HepG2 (cell line): ENCODE data around the gene CDO1. TPM values are rescaled to one million over a fixed set of nuclear protein-coding genes. Genes with fewer than 3 reads are reported as not detected.

ENCODE experiments used
- ATAC-seq: fragments of 200-7000 bp; cut with Tn5 transposase; 3 replicates; pipeline ENCODE4 v1.9.1; 2020; ENCODE audit warnings: mild to moderate bottlenecking, moderate library complexity
- BruUV-seq: library from RNA; stranded (reverse); fragments of 400-500 nt; replicated peaks from 2 replicates; lab custom pipeline; 2021; lab: Mats Ljungman, UMichigan
- CTCF ChIA-PET: fragments of 300-600 bp; formaldehyde crosslinking; extraction: SDS; loops from one replicate; lab custom pipeline; 2021; ENCODE audit warnings: low total read pairs, inconsistent platforms, low intra/inter-chr PET ratio; lab: Yijun Ruan, JAX
- POLR2A ChIA-PET: fragments of 350-600 bp; sonication (Branson Sonifier 250); formaldehyde crosslinking; loops from one replicate; lab custom pipeline; 2020; ENCODE audit warnings: antibody characterized with exemption, inconsistent platforms; lab: Yijun Ruan, JAX
- DNase-seq: peaks from one replicate; pipeline ENCODE4 v3.0.0-alpha.2; 2015; ENCODE audit warnings: low spot score
- FAIRE-seq: peaks from 3 replicates; lab custom pipeline; 2011; peaks lifted over from hg19 to GRCh38; lab: Jason Lieb, UNC
- H2AFZ ChIP-seq: one replicate; pipeline ENCODE4 v1.6.1; 2011; ENCODE audit warnings: low read length, inconsistent platforms
- H3K27ac ChIP-seq: fragments of 300-600 bp; 3 replicates; pipeline ENCODE4 v1.8.0; 2011; ENCODE audit warnings: mixed run types, mild to moderate bottlenecking, mixed read lengths, low read length, inconsistent platforms; ENCODE audit not compliant: insufficient read depth; ENCODE audit errors: extremely low read length
- H3K27me3 ChIP-seq, 2 experiments: fragments of 200-600 bp in 1 of 2; 2 replicates in 1 of 2; 3 replicates in 1 of 2; pipeline versions ENCODE4 v1.6.0 to v1.8.0; 2011; ENCODE audit warnings: low read length in 2 of 2, mild to moderate bottlenecking in 2 of 2, moderate library complexity in 2 of 2, inconsistent platforms in 1 of 2; ENCODE audit not compliant: insufficient read depth in 2 of 2, control insufficient read depth in 1 of 2
- H3K36me3 ChIP-seq, 2 experiments: fragments of 200-600 bp in 1 of 2; replicated peaks in 1 of 2; 2 replicates in 1 of 2; 3 replicates in 1 of 2; pipeline versions ENCODE4 v1.5.1 to v1.8.0; 2011; ENCODE audit warnings: low read length in 2 of 2, inconsistent platforms in 1 of 2; ENCODE audit not compliant: insufficient read depth in 2 of 2, control insufficient read depth in 1 of 2
- H3K4me1 ChIP-seq: 2 replicates; pipeline ENCODE4 v1.5.1; 2012; ENCODE audit warnings: low read length, inconsistent platforms; ENCODE audit not compliant: insufficient read depth
- H3K4me2 ChIP-seq: 2 replicates; pipeline ENCODE4 v1.6.0; 2011; ENCODE audit warnings: low read depth, low read length, inconsistent platforms
- H3K4me3 ChIP-seq, 3 experiments: fragments of 200-600 bp in 1 of 3; sonication (generic), shearing (Covaris generic) in 1 of 3; replicated peaks in 1 of 3; 2 replicates each; pipeline ENCODE4 v1.5.1; 2011 to 2016; ENCODE audit warnings: low read length in 3 of 3, inconsistent platforms in 2 of 3, low read depth in 2 of 3, mild to moderate bottlenecking in 2 of 3, control low read depth in 1 of 3, mixed read lengths in 1 of 3; ENCODE audit not compliant: insufficient read depth in 1 of 3
- H3K79me2 ChIP-seq: one replicate; pipeline ENCODE4 v1.6.1; 2011; ENCODE audit warnings: low read length, inconsistent platforms; ENCODE audit not compliant: insufficient read depth
- H3K9ac ChIP-seq: 2 replicates; pipeline ENCODE4 v1.6.0; 2011; ENCODE audit warnings: mild to moderate bottlenecking, low read depth, low read length, inconsistent platforms; ENCODE audit not compliant: insufficient read depth
- H3K9me3 ChIP-seq: 2 replicates; pipeline ENCODE4 v1.5.1; 2012; ENCODE audit warnings: mild to moderate bottlenecking, low read length
- H4K20me1 ChIP-seq: 2 replicates; pipeline ENCODE4 v1.6.0; 2011; ENCODE audit warnings: inconsistent platforms, mild to moderate bottlenecking, low read length, moderate library complexity; ENCODE audit not compliant: insufficient read depth
- CBX1 ChIP-seq: IDR thresholded peaks from one replicate; pipeline ENCODE4 v1.6.1; 2016; ENCODE audit warnings: antibody characterized with exemption, low read depth
- HNRNPLL ChIP-seq: fragments of 200-400 bp; formaldehyde crosslinking; IDR thresholded peaks from 2 replicates; pipeline ENCODE4 v1.6.1; 2017; ENCODE audit warnings: mild to moderate bottlenecking, low read depth, low read length; ENCODE audit not compliant: poor library complexity, severe bottlenecking
- HNRNPUL1 ChIP-seq: fragments of 200-400 bp; formaldehyde crosslinking; IDR thresholded peaks from 2 replicates; pipeline ENCODE4 v1.6.1; 2017; ENCODE audit warnings: low read depth, mild to moderate bottlenecking, low read length, moderate library complexity
- IKZF4 ChIP-seq: sonication (generic); formaldehyde crosslinking; IDR thresholded peaks from 2 replicates; pipeline ENCODE4 v1.5.1; 2020; ENCODE audit warnings: borderline replicate concordance, mild to moderate bottlenecking, low read depth, missing genetic modification reagents; ENCODE audit errors: not compliant biosample characterization
- NCOR1 ChIP-seq: fragments of 200-600 bp; sonication (generic); IDR thresholded peaks from 2 replicates; pipeline ENCODE4 v1.7.0; 2017; ENCODE audit warnings: antibody characterized with exemption, low read length, borderline replicate concordance
- PATZ1 ChIP-seq: sonication (generic); formaldehyde crosslinking; IDR thresholded peaks from 2 replicates; pipeline ENCODE4 v1.4.0; 2020; ENCODE audit warnings: missing genetic modification reagents
- TRAFD1 ChIP-seq: sonication (generic); formaldehyde crosslinking; IDR thresholded peaks from 2 replicates; pipeline ENCODE4 v1.5.1; 2020; ENCODE audit warnings: missing genetic modification reagents, mild to moderate bottlenecking, borderline replicate concordance
- ZBTB4 ChIP-seq: sonication (generic); formaldehyde crosslinking; IDR thresholded peaks from 2 replicates; pipeline ENCODE4 v1.4.0; 2020; ENCODE audit warnings: missing genetic modification reagents, mild to moderate bottlenecking, borderline replicate concordance
- WGBS: methylation state at CpG from one replicate; pipeline ENCODE4 v1.1.6; 2017; ENCODE audit warnings: low lambda C conversion rate; 5-methylcytosine and 5-hydroxymethylcytosine counted together
- in situ Hi-C: cut with HindIII; loops from 2 replicates; pipeline ENCODE4 v1.10.0; 2017; ENCODE audit warnings: low pct_unique_long_range_greater_than_20kb; ENCODE audit not compliant: extremely low pct_ligation_motif_present
- intact Hi-C: fragments of 100-400 bp; cut with micrococcal nuclease; formaldehyde crosslinking; loops from one replicate; pipeline ENCODE4 v1.10.0; 2022; ENCODE audit not compliant: unreplicated experiment
- polyA plus RNA-seq, 8 experiments: library from polyadenylated mRNA; depleted of rRNA in 3 of 8; stranded (reverse) in 7 of 8; unstranded in 1 of 8; fragments of >200 nt; fragmentation: Illumina TruSeq in 4 of 8; extraction: Trizol in 4 of 8; gene quantifications; 2 replicates each; pipeline versions ENCODE4 v1.2.1 to v1.2.3, GENCODE V29; 2011 to 2016; ENCODE audit warnings: low read depth in 4 of 8, missing spikeins in 1 of 8, mixed read lengths in 1 of 8; ENCODE audit not compliant: insufficient read depth in 1 of 8
- total RNA-seq, 5 experiments: library from RNA; depleted of rRNA; stranded (reverse); fragments of >200 nt; fragmentation: Illumina TruSeq; extraction: Trizol; gene quantifications; 2 replicates each; pipeline ENCODE4 v1.2.3, GENCODE V29; 2016; ENCODE audit warnings: low read depth in 1 of 5
- TF ChIP-seq, protein P1 (sequence below): sonication (generic); formaldehyde crosslinking; IDR thresholded peaks from 2 replicates; pipeline ENCODE4 v1.4.0; 2020; ENCODE audit warnings: low read depth, mild to moderate bottlenecking, missing genetic modification reagents
- TF ChIP-seq, protein P2 (sequence below): sonication (generic); formaldehyde crosslinking; conservative IDR thresholded peaks from 2 replicates; pipeline ENCODE4 v1.8.0; 2022; ENCODE audit warnings: mild to moderate bottlenecking, moderate library complexity, missing genetic modification reagents
- TF ChIP-seq, protein P3 (sequence below): sonication (generic); formaldehyde crosslinking; IDR thresholded peaks from 2 replicates; pipeline ENCODE4 v1.5.0; 2020; ENCODE audit warnings: missing genetic modification reagents, mild to moderate bottlenecking, borderline replicate concordance

Gene CDO1
- total and polyA plus RNA-seq, 2 of the 13 experiments (the other 11 are each of a cell fraction or from before 2014, with no cell fraction given), result 3.2 to 4.4 TPM

DNA sequence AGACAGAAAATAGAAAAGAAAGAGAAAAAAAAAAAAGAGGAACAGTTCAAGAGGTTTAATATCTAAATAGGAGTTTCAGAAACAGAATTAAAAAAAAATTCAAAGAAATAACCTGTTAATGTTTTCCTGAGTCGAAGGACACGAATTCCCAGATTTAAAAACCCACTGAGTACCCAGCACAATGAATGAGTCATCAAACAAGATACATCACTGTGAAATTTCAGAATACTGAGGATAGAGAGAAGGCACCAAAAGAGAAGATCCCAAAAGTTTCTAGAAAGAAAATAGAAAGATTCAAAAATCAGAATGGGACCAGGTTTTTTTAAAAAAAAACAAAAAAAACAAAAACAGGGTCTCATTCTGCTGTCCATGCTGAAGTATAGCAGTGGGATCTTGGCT is 8.8 kb downstream of the CDO1 start:
- H3K4me2 ChIP-seq, result no peak overlapping the region
- no peaks in the 10 kb centered on the region for H3K9me3 ChIP-seq
- intact Hi-C loops (no loop called here), in situ Hi-C loops (no loop called here)
- H3K4me1 ChIP-seq, result peaks cover 21% of the 10 kb centered on the region
- POLR2A ChIA-PET, result no interaction called here
- no TSS peak for BruUV-seq
- H3K79me2 ChIP-seq, result no peaks in the 10 kb centered on the region
- no peaks in the 10 kb centered on the region for H3K36me3 ChIP-seq
- no peak for DNase-seq
- ATAC-seq, result no peak
- FAIRE-seq, result no peak
- no peaks in the 10 kb centered on the region for H3K27me3 ChIP-seq
- H2AFZ ChIP-seq, result no peak overlapping the region
- CTCF ChIA-PET, result no interaction called here
- H3K9ac ChIP-seq, result no peak overlapping the region
- 72% methylated on average over 2 of the region's 2 CpGs for WGBS
- H3K4me3 ChIP-seq, result no peak overlapping the region
- no peak overlapping the region for H3K27ac ChIP-seq
- no peaks in the 10 kb centered on the region for H4K20me1 ChIP-seq
- TF ChIP-seq HNRNPLL (no peak), IKZF4 (CRISPR knock-in tag) (no peak), NCOR1 (no peak), HNRNPUL1 (no peak), ZBTB4 (CRISPR knock-in tag) (no peak), TRAFD1 (CRISPR knock-in tag) (no peak), PATZ1 (no peak), CBX1 (no peak)
- TF ChIP-seq, protein P1, sequence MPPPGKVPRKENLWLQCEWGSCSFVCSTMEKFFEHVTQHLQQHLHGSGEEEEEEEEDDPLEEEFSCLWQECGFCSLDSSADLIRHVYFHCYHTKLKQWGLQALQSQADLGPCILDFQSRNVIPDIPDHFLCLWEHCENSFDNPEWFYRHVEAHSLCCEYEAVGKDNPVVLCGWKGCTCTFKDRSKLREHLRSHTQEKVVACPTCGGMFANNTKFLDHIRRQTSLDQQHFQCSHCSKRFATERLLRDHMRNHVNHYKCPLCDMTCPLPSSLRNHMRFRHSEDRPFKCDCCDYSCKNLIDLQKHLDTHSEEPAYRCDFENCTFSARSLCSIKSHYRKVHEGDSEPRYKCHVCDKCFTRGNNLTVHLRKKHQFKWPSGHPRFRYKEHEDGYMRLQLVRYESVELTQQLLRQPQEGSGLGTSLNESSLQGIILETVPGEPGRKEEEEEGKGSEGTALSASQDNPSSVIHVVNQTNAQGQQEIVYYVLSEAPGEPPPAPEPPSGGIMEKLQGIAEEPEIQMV (CRISPR knock-in tag), result no peak
- TF ChIP-seq, protein P2, sequence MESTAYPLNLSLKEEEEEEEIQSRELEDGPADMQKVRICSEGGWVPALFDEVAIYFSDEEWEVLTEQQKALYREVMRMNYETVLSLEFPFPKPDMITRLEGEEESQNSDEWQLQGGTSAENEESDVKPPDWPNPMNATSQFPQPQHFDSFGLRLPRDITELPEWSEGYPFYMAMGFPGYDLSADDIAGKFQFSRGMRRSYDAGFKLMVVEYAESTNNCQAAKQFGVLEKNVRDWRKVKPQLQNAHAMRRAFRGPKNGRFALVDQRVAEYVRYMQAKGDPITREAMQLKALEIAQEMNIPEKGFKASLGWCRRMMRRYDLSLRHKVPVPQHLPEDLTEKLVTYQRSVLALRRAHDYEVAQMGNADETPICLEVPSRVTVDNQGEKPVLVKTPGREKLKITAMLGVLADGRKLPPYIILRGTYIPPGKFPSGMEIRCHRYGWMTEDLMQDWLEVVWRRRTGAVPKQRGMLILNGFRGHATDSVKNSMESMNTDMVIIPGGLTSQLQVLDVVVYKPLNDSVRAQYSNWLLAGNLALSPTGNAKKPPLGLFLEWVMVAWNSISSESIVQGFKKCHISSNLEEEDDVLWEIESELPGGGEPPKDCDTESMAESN (CRISPR knock-in tag), result no peak
- TF ChIP-seq, protein P3, sequence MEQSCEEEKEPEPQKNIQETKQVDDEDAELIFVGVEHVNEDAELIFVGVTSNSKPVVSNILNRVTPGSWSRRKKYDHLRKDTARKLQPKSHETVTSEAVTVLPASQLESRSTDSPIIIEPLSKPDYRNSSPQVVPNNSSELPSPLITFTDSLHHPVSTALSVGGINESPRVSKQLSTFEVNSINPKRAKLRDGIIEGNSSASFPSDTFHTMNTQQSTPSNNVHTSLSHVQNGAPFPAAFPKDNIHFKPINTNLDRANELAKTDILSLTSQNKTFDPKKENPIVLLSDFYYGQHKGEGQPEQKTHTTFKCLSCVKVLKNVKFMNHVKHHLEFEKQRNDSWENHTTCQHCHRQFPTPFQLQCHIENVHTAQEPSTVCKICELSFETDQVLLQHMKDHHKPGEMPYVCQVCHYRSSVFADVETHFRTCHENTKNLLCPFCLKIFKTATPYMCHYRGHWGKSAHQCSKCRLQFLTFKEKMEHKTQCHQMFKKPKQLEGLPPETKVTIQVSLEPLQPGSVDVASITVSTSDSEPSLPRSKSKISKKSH (CRISPR knock-in tag), result no peak
